Body of pancreas (tissue), 4 donors: ENCODE data around the gene RAN. TPM values are rescaled to one million over a fixed set of nuclear protein-coding genes. Genes with fewer than 3 reads are reported as not detected.

Source experiments
- ATAC-seq: fragments of 150-250 bp; one replicate; pipeline ENCODE4 v1.9.1; 2016
- DNase-seq, 4 donors: peaks; one replicate each; pipeline ENCODE4 v3.0.0-alpha.2; 2019
- H3K27ac ChIP-seq, 4 donors: fragments of 200-600 bp; sonication (generic); 1 replicate in 3 of 4; 2 replicates in 1 of 4; pipeline versions ENCODE4 v1.5.1 to v1.6.1; 2016 to 2019; ENCODE audit warnings: mild to moderate bottlenecking in 1 of 4, mixed read lengths in 1 of 4, moderate library complexity in 1 of 4
- H3K27me3 ChIP-seq, 2 donors: fragments of 200-600 bp; sonication (generic); one replicate each; pipeline ENCODE4 v1.6.0; 2016; ENCODE audit warnings: mild to moderate bottlenecking in 1 of 2
- H3K36me3 ChIP-seq, 2 donors: fragments of 200-600 bp; sonication (generic); replicated peaks in 1 of 2; 2 replicates each; pipeline ENCODE4 v1.5.1; 2016; ENCODE audit warnings: low read depth in 2 of 2; ENCODE audit not compliant: insufficient read depth in 1 of 2
- H3K4me1 ChIP-seq: fragments of 200-600 bp; sonication (generic); one replicate; pipeline ENCODE4 v1.6.0; 2016
- H3K4me3 ChIP-seq, 2 donors: fragments of 200-600 bp; sonication (generic); 1 replicate in 1 of 2; 2 replicates in 1 of 2; pipeline ENCODE4 v1.5.1; 2016 to 2019
- H3K9me3 ChIP-seq, 3 donors: fragments of 200-600 bp; sonication (generic); 1 replicate in 2 of 3; 2 replicates in 1 of 3; pipeline ENCODE4 v1.5.1; 2016
- CTCF ChIP-seq, 7 experiments: fragments of 450-650 bp in 4 of 7; fragments of 200-600 bp in 3 of 7; sonication (generic) in 3 of 7; IDR thresholded peaks; one replicate each; pipeline ENCODE4 v1.5.1; 2016 to 2019; ENCODE audit warnings: antibody characterized with exemption in 7 of 7
- POLR2A ChIP-seq, 3 donors: fragments of 450-650 bp; IDR thresholded peaks; one replicate each; pipeline ENCODE4 v1.6.1; 2016; ENCODE audit warnings: antibody characterized with exemption in 3 of 3, mild to moderate bottlenecking in 2 of 3
- WGBS, 2 donors: methylation state at CpG; one replicate each; pipeline ENCODE4 v1.1.5; 2017; 5-methylcytosine and 5-hydroxymethylcytosine counted together
- intact Hi-C: fragments of 100-400 bp; cut with DNase I; formaldehyde crosslinking; loops from one replicate; pipeline ENCODE4 v1.15.1; 2023
- total RNA-seq, 2 donors: library from RNA; depleted of rRNA; stranded (reverse); fragments of >200 nt; gene quantifications; one replicate each; pipeline ENCODE4 v1.1.0, GENCODE V29; 2016

Gene RAN
- total RNA-seq, 2 donors from 2014 or later: 79.1 to 115 TPM

- DNase-seq: no peak
Observed at GRCh38 chr12:130879212-130879686, 7.4 kb downstream of the RAN start.

GRCh38 chr12:130879781-130880389 is 8.0 kb downstream of the RAN start:
- no peak for ATAC-seq
- H3K9me3 ChIP-seq: no peaks in the 10 kb centered on the region
- H3K4me3 ChIP-seq: no peak overlapping the region
- H3K4me1 ChIP-seq: peaks cover 5% of the 10 kb centered on the region
- DNase-seq: no peak
- TF ChIP-seq POLR2A (IDR thresholded peaks at IDR 0.05) (no peak), CTCF (IDR thresholded peaks at IDR 0.05) (no peak)
- peaks cover 3 to 5% of the 10 kb centered on the region in 2 donors for H3K36me3 ChIP-seq
- no peak overlapping the region for H3K27ac ChIP-seq
- WGBS, 2 donors: 43 to 55% methylated on average over 12 to 17 of the region's 17 CpGs
- intact Hi-C loops: loop anchor here (10.0 kb wide), 1 partner anchor 55 kb away; no protein-coding TSS in a partner anchor
- no peaks in the 10 kb centered on the region for H3K27me3 ChIP-seq

More at GRCh38 chr12:130879212-130879686, 7.4 kb downstream of the RAN start:
- WGBS, 2 donors: 85 to 88% methylated on average over 13 of the region's 13 CpGs
- peaks cover 4 to 9% of the 10 kb centered on the region in 2 donors for H3K36me3 ChIP-seq
- ATAC-seq: no peak
- intact Hi-C loops: loop anchor here (10.0 kb wide), 1 partner anchor 54 kb away; no protein-coding TSS in a partner anchor
- no peak overlapping the region for H3K4me3 ChIP-seq
- no peak overlapping the region for H3K27ac ChIP-seq
- no peak for TF ChIP-seq POLR2A (IDR thresholded peaks at IDR 0.05)
- TF ChIP-seq CTCF (IDR thresholded peaks at IDR 0.05): no peak
- peaks cover 5% of the 10 kb centered on the region for H3K4me1 ChIP-seq
- H3K27me3 ChIP-seq: no peaks in the 10 kb centered on the region
- H3K9me3 ChIP-seq: no peaks in the 10 kb centered on the region

DNA sequence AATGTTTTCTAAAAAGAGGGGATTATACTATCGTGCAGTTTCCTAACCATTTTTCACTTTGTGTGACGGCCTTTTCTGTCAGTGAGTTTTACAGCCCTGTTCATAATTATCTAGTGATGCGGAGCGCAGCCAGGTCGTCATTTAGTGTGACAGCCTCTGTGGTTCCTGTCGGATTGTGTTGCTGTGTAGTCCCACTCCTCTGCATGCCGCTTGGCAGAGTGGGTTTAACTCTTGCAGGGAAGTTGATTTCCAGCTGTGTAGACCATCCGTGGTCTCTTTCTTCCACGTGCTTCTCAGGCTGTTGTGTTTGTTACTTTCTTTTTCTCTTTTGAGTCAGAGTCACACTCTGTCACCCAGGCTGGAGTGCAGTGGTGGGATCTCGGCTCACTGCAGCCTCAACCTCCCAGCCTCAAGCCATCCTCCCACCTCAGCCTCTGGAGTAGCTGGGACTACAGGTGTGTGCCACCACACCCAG is 8.6 kb downstream of the RAN start:
- no peak overlapping the region for H3K27ac ChIP-seq
- no peaks in the 10 kb centered on the region for H3K27me3 ChIP-seq
- no peak for TF ChIP-seq POLR2A (IDR thresholded peaks at IDR 0.05)
- no peak for TF ChIP-seq CTCF (IDR thresholded peaks at IDR 0.05)
- DNase-seq (no peak), ATAC-seq (no peak)
- H3K9me3 ChIP-seq: no peaks in the 10 kb centered on the region
- WGBS, 2 donors: 26 to 31% methylated on average over 10 of the region's 10 CpGs
- intact Hi-C loops: no loop called here
- H3K36me3 ChIP-seq: peaks cover 0 to 5% of the 10 kb centered on the region in 2 donors
- peaks cover 5% of the 10 kb centered on the region for H3K4me1 ChIP-seq
- H3K4me3 ChIP-seq: no peak overlapping the region

DNA sequence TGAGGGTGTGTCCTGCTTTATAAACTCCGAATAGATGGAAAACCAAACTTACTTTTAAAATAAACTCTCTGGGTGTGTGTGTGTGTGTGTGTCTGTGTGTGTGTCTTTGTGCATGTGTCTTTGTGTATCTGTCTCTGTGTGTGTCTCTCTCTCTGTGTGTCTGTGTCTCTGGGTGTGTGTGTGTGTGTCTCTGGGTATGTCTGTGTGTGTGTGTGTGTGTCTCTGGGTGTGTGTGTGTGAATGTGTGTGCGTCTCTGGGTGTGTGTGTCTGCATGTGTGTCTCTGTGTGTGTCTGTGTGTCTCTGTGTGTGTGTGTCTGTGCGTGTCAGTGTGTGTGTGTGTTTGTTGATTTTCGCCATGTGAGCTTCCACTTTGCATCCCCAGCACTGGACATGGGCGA is 9.2 kb downstream of the RAN start:
- WGBS, 2 donors: 59 to 89% methylated on average over 5 of the region's 5 CpGs
- ATAC-seq: no peak
- peaks cover 5% of the 10 kb centered on the region for H3K4me1 ChIP-seq

More for the DNA sequence above, 9.2 kb downstream of the RAN start:
- Histone ChIP-seq H3K36me3 (peaks cover 0 to 5% of the 10 kb centered on the region in 2 donors), H3K4me3 (no peak overlapping the region), H3K27ac (no peak overlapping the region), H3K9me3 (no peaks in the 10 kb centered on the region), H3K27me3 (no peaks in the 10 kb centered on the region)
- no peak for TF ChIP-seq CTCF (IDR thresholded peaks at IDR 0.05)
- TF ChIP-seq POLR2A (IDR thresholded peaks at IDR 0.05): no peak
- intact Hi-C loops: no loop called here
- DNase-seq: no peak
